ENCODE data around the gene SCD5.

SCD5 gene

GRCh38 chr4:82623121-82623683 is 175.4 kb downstream of the SCD5 start:
- DNase-seq: no peak

GRCh38 chr4:82621251-82621650 is 177.3 kb downstream of the SCD5 start:
- DNase-seq: no peak

GRCh38 chr4:82620126-82620735 is 178.4 kb downstream of the SCD5 start:
- no peak for DNase-seq

- DNase-seq: no peak
These were observed 180.4 kb downstream of the SCD5 start for GRCh38 chr4:82618103-82618720.

GRCh38 chr4:82614838-82615449 is 183.7 kb downstream of the SCD5 start:
- DNase-seq: no peak

- no peak for DNase-seq
These were observed 185.5 kb downstream of the SCD5 start for GRCh38 chr4:82613121-82613520.

- DNase-seq: no peak
These were observed 186.6 kb downstream of the SCD5 start for GRCh38 chr4:82611982-82612381.

GRCh38 chr4:82611527-82611926 is 187.1 kb downstream of the SCD5 start:
- DNase-seq: no peak

GRCh38 chr4:82610041-82610440 is 188.6 kb downstream of the SCD5 start:
- DNase-seq: no peak

GRCh38 chr4:82606622-82607021 is 192.0 kb downstream of the SCD5 start:
- no peak for DNase-seq

GRCh38 chr4:82604522-82604921 is 194.1 kb downstream of the SCD5 start:
- DNase-seq: no peak

- DNase-seq: no peak
These were observed 197.2 kb downstream of the SCD5 start for GRCh38 chr4:82601242-82602015.

- DNase-seq: peak; percentile 58
These were observed 199.3 kb downstream of the SCD5 start for GRCh38 chr4:82599336-82599735.

GRCh38 chr4:82594456-82594855 is 204.1 kb downstream of the SCD5 start:
- no peak for DNase-seq

- DNase-seq: no peak
These were observed 205.2 kb downstream of the SCD5 start for GRCh38 chr4:82593411-82593810.

- DNase-seq: no peak
These were observed 206.0 kb downstream of the SCD5 start for GRCh38 chr4:82592639-82593038.

GRCh38 chr4:82591592-82591991 is 207.0 kb downstream of the SCD5 start:
- DNase-seq: no peak

- DNase-seq: no peak
These were observed 208.8 kb downstream of the SCD5 start for GRCh38 chr4:82589756-82590155.

GRCh38 chr4:82588771-82589270 is 209.8 kb downstream of the SCD5 start:
- no peak for DNase-seq

- DNase-seq: no peak
These were observed 210.6 kb downstream of the SCD5 start for GRCh38 chr4:82587826-82588540.

- DNase-seq: no peak
These were observed 212.7 kb downstream of the SCD5 start for GRCh38 chr4:82585690-82586435.

- no peak for DNase-seq
These were observed 213.7 kb downstream of the SCD5 start for GRCh38 chr4:82584931-82585330.
